Embryonic facial prominence (tissue), 1 donor: Measurements from ENCODE around the gene CLCNKA.
"Not testable (repeated sequence)": the region's sequence is repeated elsewhere in the genome, so short reads cannot be mapped to it uniquely, and the experiment has no call there.

ENCODE experiments used
- DNase-seq: peaks from one replicate; pipeline ENCODE4 v3.0.0-alpha.2; 2016; ENCODE audit errors: extremely low spot score

Gene CLCNKA

DNA sequence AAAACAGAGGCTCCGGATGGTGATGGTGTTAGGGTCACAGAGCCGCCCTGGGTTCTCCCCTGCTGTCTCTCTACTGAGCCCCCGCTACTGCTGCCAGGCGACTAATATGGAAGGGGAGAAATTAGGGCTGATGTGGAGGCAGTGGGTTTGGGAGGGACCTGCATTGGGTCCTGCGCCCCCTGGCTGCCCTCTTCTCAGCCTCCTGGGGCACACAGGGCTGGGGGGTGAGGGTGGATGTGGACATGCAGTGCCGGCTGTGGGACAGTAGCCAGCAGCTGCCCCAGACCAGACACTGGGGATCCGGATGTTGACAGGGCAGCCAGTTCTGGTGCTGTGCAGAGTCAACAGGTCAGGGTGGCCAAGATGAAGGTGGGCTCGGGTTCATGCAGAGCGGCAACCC lies 20.3 kb downstream of the CLCNKA start:
- DNase-seq: no peak

GRCh38 chr1:16042654-16043053 lies 20.8 kb downstream of the CLCNKA start:
- not testable (repeated sequence) for DNase-seq

- no peak for DNase-seq
These were observed 21.7 kb downstream of the CLCNKA start, which contains the start of gene CLCNKB for GRCh38 chr1:16043521-16043920. Gene CLCNKB (plus strand): TSS chr1:16043782. CDS start chr1:16044493, 711 bp downstream.

DNA sequence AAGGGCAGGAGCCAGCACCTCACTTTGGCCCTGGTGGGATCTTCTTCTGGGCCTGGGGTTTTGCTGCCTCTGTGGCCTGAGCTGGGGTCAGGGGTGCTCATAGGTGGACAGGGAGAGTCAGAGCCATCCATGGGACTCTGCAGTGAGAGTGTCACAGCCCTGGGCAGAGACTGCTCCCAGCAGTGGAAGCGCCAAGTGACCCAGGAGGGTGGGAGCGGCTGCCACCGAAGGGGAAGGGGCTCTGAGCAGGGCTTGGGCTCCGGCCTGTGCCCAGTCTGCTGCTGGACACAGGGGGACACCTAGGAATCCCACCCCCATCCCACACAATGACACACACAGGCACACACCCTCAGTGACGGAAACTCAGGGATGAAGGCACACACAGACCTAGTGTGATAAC lies 22.1 kb downstream of the CLCNKA start:
- DNase-seq: no peak

DNA sequence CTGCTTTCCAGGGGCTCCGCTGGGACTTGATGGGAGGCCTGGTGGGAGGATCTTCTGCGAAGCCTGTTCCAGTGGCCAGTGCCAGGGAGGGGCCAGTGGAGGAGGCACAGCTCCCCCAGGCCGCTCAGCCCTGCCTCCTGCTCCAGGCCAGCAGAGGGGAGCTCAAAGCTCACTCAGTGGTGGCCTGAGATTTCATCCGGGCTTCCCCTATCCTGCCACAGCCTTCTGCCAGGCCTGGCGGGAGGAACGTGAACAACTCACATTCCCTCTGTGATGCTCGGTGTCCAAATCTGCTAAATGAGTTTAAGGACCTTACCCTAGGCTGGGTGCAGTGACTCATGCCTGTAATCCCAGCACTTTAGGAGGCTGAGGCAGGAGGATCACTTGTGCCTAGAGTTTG lies 25.0 kb downstream of the CLCNKA start:
- DNase-seq: no peak

GRCh38 chr1:16047791-16048475 lies 26.1 kb downstream of the CLCNKA start:
- no peak for DNase-seq

GRCh38 chr1:16048573-16049189 lies 26.8 kb downstream of the CLCNKA start:
- no peak for DNase-seq

DNA sequence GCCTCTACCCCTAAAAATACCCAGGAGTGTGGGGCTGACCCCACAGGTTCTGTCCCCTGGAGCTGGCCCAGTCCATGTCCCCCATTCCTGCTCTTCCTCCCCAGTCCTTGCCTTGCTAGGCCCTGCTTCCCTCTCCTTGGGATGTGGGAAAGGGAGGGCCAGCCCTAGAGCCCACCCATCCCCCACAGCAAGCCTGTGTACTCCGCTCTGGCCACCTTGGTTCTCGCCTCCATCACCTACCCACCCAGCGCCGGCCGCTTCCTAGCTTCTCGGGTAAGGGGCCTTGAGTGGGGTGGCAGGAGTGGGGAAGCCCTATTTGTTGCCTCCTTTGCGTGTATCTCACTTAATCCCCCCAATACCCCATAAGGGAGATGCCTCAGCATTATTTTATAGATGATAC lies 28.5 kb downstream of the CLCNKA start:
- DNase-seq: no peak

GRCh38 chr1:16051039-16051438 lies 29.2 kb downstream of the CLCNKA start:
- DNase-seq: no peak

DNA sequence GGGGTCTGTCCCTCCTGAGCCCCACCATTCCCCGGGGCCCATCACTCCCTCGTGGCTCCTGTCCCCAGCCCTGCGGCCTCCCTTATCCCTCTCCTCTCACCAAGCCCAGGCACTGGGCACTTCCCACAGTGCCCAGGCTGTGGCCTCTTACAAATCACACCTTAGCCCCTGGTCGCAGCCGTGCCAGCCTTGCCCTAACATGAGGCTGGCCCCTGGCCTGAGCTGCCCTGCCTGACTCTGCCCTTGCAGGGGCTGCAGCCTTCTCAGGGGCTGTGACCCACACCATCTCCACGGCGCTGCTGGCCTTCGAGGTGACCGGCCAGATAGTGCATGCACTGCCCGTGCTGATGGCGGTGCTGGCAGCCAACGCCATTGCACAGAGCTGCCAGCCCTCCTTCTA lies 30.1 kb downstream of the CLCNKA start:
- not testable (repeated sequence) for DNase-seq

DNA sequence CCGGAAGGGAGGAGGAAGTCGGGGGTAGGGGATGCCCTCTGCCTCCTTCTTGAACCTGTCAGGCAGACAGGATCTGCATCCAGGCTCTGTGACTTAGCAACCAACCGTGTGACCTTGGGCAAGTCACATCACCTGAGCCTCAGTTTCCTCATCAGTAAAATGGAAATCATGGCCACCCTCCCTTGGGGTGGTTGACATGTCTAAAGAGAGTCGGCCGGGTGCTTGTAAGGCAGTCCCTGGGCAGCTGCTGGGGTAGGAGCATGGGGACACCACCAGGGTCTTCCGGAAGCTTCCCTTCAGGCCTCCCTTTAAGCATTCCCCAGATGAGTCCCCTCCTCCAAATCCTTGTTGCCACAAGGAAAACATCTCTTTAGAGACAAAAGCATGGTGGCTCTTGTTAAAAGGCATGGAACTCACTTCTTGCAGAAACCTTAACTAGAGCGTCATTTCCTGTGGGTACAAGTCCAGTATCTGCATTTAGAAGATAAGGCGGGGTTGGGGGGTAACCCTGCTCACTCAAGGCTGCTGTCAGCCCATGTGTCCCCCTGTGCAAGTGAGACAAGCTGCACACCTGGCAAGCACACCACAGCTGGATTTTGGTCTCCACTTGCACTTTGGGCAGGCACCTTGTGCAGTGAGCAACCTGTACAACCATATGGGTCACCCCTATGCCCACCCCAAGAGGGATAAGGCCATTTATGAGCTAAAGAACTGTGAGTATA lies 32.1 kb downstream of the CLCNKA start:
- no peak for DNase-seq

GRCh38 chr1:16054598-16055540 lies 33.0 kb downstream of the CLCNKA start:
- DNase-seq: no peak

- DNase-seq: peak; percentile 52
These were observed 34.0 kb downstream of the CLCNKA start for GRCh38 chr1:16055613-16056520.

DNA sequence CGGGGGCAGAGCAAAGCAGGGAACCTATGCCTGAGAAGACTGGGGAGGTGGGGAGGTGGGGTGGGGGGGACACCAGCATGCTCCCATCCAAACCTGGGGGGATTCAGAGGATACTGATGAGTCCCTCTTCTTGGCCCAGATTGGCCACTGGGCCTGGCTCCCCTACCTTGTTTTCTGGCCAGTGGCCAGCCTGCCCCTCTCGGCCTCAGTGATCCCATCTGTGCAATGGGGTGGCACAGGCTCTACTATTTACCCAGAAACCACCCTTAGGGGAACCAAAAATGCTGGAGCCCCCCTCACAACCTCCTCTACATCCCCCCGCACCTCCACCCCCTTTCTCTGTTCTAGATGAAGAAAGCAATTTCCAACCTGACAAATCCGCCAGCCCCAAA lies 34.7 kb downstream of the CLCNKA start:
- not testable (repeated sequence) for DNase-seq

DNA sequence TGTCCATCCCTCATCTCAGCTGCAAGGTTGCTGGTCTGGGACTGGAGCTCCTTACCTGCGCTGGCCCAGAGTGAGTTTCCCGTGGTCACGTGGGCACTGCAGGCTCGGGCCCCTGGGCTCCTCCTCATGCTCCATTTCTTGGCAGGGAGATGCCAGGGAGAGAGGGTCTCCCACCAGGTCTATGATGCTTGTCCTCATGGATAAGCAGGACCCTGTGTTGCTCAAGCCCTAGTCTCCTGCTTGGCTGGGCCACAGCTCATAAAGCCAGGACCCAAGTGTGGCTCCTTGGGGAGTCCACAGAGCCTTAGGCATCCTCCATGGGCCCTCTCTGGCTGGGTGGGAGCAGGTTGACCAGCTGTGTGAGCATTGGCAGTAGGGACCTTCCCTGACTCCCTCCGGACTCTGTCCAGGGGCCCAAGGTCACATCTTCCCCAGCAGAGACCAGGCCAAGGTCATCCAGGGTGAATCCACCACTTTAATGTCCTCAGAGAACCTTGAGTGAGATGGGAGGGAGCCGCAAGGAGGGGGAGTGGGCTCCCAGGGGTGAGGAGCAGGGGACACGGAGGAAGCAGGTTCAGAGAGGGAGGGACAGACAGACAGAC lies 35.6 kb downstream of the CLCNKA start:
- not testable (repeated sequence) for DNase-seq

- not testable (repeated sequence) for DNase-seq
These were observed 36.7 kb downstream of the CLCNKA start for GRCh38 chr1:16058394-16059120.

DNA sequence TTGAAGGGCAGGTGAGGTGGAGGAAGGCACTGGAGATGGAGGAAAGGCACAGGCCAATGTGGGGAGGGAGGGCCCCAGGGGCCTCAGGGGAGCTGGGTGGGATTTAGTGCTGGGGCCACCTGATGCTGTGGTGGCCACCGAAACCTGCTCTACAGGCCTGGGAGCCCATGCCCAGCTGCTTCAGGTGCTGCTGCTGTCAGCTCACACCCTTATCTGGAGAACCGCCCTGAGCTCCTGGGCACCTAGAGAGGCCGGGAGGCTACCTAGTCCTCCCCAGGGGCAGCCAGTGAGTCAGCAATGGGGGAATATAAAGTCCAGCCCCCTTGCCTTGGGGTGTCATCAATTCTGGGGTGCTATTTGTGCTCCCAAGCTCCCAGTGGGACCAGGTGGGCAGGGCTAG lies 39.4 kb downstream of the CLCNKA start:
- no peak for DNase-seq

DNA sequence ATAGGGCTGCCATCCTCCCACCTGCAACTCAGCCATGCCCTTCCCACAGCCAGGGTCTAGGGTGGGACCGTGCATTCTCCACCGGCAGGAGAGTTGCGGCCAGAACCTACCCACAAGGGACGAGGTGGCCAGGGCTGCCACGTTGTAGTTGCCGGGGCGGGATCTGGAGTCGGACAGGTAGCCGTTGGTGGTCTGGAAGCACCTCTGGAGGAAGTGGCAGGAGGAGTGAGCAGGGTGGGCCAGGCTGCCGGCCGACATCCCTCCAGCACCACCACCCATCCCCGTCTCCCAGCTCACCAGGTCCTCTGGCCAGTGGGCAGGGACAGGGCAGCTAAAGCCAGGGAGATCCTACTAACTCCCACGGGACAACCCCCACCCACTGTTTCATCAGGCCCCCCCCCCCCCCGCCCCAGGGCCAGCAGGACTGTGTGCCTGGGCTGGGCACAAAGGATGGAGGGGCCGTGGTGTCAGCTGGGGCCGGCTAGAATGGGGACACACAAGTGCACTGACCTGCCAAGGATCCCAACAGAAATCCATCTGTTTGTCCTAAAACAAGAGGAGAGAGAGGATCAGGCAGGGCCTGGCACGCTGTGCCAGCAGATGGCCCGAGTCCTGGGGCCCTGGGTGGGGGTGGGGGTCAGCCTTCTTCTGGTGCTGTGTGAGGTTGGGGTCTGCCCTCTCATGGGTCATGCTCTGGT lies 40.3 kb downstream of the CLCNKA start:
- DNase-seq: not testable (repeated sequence)

GRCh38 chr1:16062687-16063075 lies 40.8 kb downstream of the CLCNKA start:
- DNase-seq: not testable (repeated sequence)
